ACC112 (cell line): ENCODE data around the gene VWA5A.

Source experiments
- H2AFZ ChIP-seq: fragments of 200-600 bp; sonication (generic); one replicate; pipeline ENCODE4 v1.6.0; 2017; ENCODE audit warnings: antibody characterized with exemption, low read length; ENCODE audit not compliant: unreplicated experiment
- H3K27ac ChIP-seq: fragments of 200-600 bp; sonication (generic); 2 replicates; pipeline ENCODE4 v1.5.1; 2014; ENCODE audit warnings: low read depth, mild to moderate bottlenecking, antibody characterized with exemption, low read length, moderate library complexity
- H3K27me3 ChIP-seq: fragments of 200-600 bp; sonication (generic); 2 replicates; pipeline ENCODE4 v1.6.1; 2014; ENCODE audit warnings: mild to moderate bottlenecking, antibody characterized with exemption, low read length, moderate library complexity, mixed read lengths; ENCODE audit not compliant: insufficient read depth
- H3K36me3 ChIP-seq: fragments of 200-600 bp; sonication (generic); 2 replicates; pipeline ENCODE4 v1.6.1; 2016; ENCODE audit warnings: mild to moderate bottlenecking, antibody characterized with exemption, low read length, moderate library complexity, mixed read lengths; ENCODE audit not compliant: insufficient read depth
- H3K4me1 ChIP-seq: fragments of 200-600 bp; sonication (generic); one replicate; pipeline ENCODE4 v1.6.1; 2016; ENCODE audit warnings: low read length, mixed read lengths; ENCODE audit not compliant: insufficient read depth, unreplicated experiment, control insufficient read depth
- H3K4me3 ChIP-seq: fragments of 200-600 bp; sonication (generic); 2 replicates; pipeline ENCODE4 v1.5.1; 2014; ENCODE audit warnings: mild to moderate bottlenecking, low read depth, low read length
- H3K79me2 ChIP-seq: fragments of 200-600 bp; sonication (generic); one replicate; pipeline ENCODE4 v1.6.0; 2016; ENCODE audit warnings: low read length; ENCODE audit not compliant: control insufficient read depth, unreplicated experiment, insufficient read depth

Gene VWA5A

DNA sequence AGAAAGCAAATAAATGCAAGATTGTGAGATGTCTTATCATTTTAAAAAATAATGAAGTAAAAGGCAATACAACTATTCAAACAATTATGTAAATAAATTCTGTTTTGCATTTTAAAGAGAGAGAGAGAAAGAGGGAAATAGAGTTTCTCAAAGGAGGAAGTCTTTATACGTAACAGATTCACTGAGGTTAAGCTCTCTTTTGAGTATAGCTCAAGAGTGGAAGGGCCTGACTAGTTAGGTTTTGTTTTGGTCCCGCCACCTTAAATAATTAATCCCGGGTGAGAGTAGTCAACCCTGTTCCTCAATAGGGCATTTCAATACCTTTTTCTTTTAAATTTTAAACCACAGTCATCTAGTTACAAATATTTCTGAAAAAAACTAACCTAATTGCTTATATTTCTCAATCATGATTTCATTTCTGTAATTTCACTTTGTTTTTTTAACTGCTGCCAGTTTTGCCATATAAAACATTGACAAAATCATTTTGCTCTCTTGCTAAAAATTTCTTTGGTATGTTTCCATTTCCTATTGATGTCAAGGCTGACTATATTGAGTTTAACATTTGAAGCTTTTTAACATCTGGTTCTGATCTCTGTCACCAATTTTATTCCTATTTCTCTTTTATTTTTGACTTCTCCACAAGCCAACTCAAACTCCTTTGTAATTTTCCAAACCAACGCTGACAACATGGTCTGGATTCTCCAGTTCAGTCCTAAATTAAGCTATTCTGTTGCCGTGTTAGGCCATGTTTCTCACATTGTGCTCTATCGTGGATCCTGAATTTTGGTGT is 78.2 kb downstream of the VWA5A start:
- H3K36me3 ChIP-seq: no peaks in the 10 kb centered on the region
- no peaks in the 10 kb centered on the region for H3K79me2 ChIP-seq
- peak overlapping the region; percentile 79 for H2AFZ ChIP-seq
- peaks cover 4% of the 10 kb centered on the region for H3K4me1 ChIP-seq
- H3K27ac ChIP-seq: peak overlapping the region; percentile 55; the same call in 1 of the 2 replicates
- no peak overlapping the region for H3K4me3 ChIP-seq
- H3K27me3 ChIP-seq: peaks cover 8% of the 10 kb centered on the region; the same call in 1 of the 2 replicates

DNA sequence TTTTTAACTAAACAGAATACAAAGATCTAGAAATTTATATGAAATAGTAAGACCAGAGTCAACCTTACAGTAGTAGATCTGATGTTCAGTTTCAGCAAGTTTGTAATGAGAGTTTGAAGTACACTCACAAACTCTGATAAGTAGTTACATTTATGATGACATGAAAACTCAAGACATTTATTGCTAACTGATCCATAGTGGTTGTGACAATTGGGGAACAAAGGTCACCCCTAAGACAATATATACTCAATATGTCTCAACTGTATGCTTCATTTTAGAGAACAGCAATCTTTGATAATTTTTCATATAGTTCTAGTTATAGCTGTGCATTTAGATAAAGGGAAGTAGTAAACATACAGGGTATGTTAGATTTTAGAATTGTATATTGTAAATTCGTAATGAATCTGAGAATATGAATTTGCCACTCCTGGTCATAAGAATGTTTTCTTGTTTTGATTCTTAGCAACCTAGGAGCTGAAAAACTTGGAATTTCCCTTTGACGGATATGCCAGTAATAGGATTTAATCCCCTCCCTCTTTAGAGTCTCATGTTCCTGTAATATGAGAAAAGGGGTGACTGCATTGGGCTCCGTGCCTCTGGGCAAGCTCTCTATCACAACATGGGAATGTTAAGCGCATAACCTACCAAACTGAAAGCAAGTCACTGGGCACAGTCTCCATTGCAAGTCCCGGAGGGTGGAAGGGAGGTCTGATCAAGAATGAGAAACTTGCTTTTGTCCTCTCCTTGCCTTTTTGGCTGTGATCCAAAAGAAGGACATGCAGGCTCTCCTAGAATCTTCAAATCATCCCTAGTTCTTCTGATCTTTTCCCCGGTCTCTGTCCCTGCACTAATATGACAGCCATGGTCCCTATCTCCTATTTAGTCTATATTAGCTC is 79.3 kb downstream of the VWA5A start:
- Histone ChIP-seq H2AFZ (peak overlapping the region; percentile 7), H3K36me3 (no peaks in the 10 kb centered on the region), H3K27me3 (peaks cover 4% of the 10 kb centered on the region; the same call in 1 of the 2 replicates), H3K27ac (peak overlapping the region; percentile 61), H3K4me3 (peak overlapping the region; percentile 3; the same call in 1 of the 2 replicates), H3K79me2 (no peaks in the 10 kb centered on the region), H3K4me1 (peaks cover 4% of the 10 kb centered on the region)

DNA sequence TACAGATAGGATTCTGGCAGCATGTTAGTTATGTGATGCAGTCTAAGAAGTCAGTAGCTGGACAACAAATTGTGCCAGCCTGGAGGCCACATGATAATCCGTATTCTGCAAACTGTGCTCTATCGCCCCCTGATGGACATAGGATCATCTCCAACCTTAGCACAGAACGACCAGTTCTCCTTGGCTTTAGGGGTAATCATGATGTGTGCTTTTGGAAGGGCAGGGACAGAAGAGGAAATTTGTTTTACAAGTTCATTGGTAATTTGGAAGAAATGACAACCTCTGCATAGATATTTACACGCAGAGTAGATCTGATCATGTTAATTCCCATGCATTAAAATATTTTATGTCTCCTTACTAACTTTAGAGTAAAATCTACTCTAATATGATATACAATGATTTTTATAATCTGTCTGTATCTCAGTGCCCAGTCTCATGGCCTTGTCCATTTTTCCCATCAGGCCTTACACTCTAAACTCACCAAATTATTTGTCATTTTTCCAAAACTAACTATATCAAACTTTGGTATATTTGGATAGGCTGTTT is 80.0 kb downstream of the VWA5A start:
- H3K36me3 ChIP-seq: no peaks in the 10 kb centered on the region
- H3K79me2 ChIP-seq: no peaks in the 10 kb centered on the region
- H3K27me3 ChIP-seq: no peaks in the 10 kb centered on the region
- no peak overlapping the region for H2AFZ ChIP-seq
- H3K27ac ChIP-seq: peak overlapping the region; percentile 61
- H3K4me3 ChIP-seq: peak overlapping the region; percentile 3; the same call in 1 of the 2 replicates
- peaks cover 4% of the 10 kb centered on the region for H3K4me1 ChIP-seq
